ENCODE results near the gene MYO1D. TPM values are rescaled to one million over a fixed set of nuclear protein-coding genes. Genes with fewer than 3 reads are reported as not detected.

The MYO1D gene
- total and polyA plus RNA-seq, 9 donors: 20.9 to 62.2 (median 53.8) TPM

DNA sequence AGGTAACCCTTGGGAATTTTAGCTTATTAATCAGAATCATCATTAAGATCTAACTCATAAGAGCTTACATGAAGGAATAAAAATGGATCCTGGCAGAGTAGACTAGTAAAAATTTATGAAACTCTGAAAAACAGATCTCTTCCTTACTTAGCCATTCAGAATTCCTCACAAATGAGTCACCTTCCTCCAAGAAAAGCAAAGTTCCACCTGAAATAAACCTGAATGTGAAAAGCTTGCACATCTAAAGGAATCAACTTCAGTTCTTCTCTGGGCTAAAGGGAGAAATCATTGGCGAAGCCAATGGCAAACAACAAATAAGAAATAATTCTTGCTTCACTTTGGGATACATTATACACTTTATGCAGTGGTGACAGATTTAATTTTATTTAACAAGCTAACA lies 22.7 kb downstream of the MYO1D start:
- H3K27ac ChIP-seq: no peak overlapping the region
- no peaks in the 10 kb centered on the region for H3K27me3 ChIP-seq
- H3K9me3 ChIP-seq: no peaks in the 10 kb centered on the region
- intact Hi-C loops (cut with DNase I): no loop called here
- no peaks in the 10 kb centered on the region for H3K36me3 ChIP-seq
- peaks cover 1% of the 10 kb centered on the region for H3K4me1 ChIP-seq (ENCODE audit: insufficient read depth)
- no peak overlapping the region for H3K4me3 ChIP-seq
- 91 to 94% (median 91%) methylated on average over 1 of the region's 1 CpG for WGBS, 3 donors
- DNase-seq: no peak
- TF ChIP-seq POLR2A (IDR thresholded peaks at IDR 0.05): no peak
- TF ChIP-seq, protein P1, sequence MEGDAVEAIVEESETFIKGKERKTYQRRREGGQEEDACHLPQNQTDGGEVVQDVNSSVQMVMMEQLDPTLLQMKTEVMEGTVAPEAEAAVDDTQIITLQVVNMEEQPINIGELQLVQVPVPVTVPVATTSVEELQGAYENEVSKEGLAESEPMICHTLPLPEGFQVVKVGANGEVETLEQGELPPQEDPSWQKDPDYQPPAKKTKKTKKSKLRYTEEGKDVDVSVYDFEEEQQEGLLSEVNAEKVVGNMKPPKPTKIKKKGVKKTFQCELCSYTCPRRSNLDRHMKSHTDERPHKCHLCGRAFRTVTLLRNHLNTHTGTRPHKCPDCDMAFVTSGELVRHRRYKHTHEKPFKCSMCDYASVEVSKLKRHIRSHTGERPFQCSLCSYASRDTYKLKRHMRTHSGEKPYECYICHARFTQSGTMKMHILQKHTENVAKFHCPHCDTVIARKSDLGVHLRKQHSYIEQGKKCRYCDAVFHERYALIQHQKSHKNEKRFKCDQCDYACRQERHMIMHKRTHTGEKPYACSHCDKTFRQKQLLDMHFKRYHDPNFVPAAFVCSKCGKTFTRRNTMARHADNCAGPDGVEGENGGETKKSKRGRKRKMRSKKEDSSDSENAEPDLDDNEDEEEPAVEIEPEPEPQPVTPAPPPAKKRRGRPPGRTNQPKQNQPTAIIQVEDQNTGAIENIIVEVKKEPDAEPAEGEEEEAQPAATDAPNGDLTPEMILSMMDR (IDR thresholded peaks at IDR 0.05): no peak
- no peak for TF ChIP-seq EP300 (IDR thresholded peaks at IDR 0.05)

DNA sequence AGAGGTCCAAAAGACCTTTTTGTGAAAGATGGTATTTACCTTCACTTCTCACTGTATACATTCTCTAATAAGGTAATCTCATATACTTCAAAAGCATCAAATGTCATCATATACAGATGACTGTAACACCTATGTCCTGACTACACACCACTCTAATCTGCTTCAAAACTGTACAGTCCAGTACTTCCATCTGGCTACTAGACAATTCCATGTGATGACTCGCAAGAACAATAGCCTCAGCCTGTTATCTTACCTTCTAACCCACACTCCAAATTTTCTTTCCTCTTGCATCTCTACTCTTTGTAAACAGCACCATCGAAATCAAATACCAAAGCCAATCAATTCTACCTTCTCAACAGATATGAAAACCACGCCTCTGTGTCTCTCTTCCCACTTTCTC lies 24.1 kb downstream of the MYO1D start:
- H3K4me3 ChIP-seq: no peak overlapping the region
- no peak for DNase-seq
- WGBS, 3 donors: 88 to 95% (median 95%) methylated on average over 3 of the region's 3 CpGs
- H3K4me1 ChIP-seq (ENCODE audit: insufficient read depth): peaks cover 1% of the 10 kb centered on the region
- no peaks in the 10 kb centered on the region for H3K36me3 ChIP-seq
- TF ChIP-seq POLR2A (IDR thresholded peaks at IDR 0.05) (no peak), EP300 (IDR thresholded peaks at IDR 0.05) (no peak)
- TF ChIP-seq, protein P1 (IDR thresholded peaks at IDR 0.05): no peak
- H3K27me3 ChIP-seq: no peaks in the 10 kb centered on the region
- H3K27ac ChIP-seq: no peak overlapping the region
- no peaks in the 10 kb centered on the region for H3K9me3 ChIP-seq
- intact Hi-C loops (cut with DNase I): no loop called here

DNA sequence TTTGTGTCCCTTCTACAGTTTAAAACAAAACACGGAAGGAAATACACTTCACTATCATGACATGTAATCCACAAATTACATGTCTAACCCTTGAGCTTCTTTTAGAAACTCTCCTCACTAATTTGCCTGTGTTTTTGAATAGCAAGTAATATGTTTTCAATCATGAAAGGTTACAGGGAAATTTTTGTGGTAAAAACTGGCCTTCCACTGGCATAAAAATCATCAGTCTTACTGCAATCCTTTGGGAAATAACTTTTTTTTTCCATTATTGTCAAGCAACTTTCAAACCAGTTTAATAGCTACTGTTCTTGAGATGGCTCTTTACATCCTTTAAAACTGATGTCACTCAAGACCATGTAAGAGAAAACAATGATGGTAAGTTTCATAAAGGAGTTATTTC lies 27.0 kb downstream of the MYO1D start:
- intact Hi-C loops (cut with DNase I): no loop called here
- H3K9me3 ChIP-seq: no peaks in the 10 kb centered on the region
- H3K36me3 ChIP-seq: no peaks in the 10 kb centered on the region
- no peak overlapping the region for H3K4me3 ChIP-seq
- peaks cover 1% of the 10 kb centered on the region for H3K4me1 ChIP-seq (ENCODE audit: insufficient read depth)
- H3K27me3 ChIP-seq: no peaks in the 10 kb centered on the region
- no peak for DNase-seq
- WGBS, 3 donors: 59 to 71% (median 64%) methylated on average over 1 of the region's 1 CpG
- no peak for TF ChIP-seq EP300 (IDR thresholded peaks at IDR 0.05)
- TF ChIP-seq, protein P1 (IDR thresholded peaks at IDR 0.05): no peak
- no peak for TF ChIP-seq POLR2A (IDR thresholded peaks at IDR 0.05)
- no peak overlapping the region for H3K27ac ChIP-seq

DNA sequence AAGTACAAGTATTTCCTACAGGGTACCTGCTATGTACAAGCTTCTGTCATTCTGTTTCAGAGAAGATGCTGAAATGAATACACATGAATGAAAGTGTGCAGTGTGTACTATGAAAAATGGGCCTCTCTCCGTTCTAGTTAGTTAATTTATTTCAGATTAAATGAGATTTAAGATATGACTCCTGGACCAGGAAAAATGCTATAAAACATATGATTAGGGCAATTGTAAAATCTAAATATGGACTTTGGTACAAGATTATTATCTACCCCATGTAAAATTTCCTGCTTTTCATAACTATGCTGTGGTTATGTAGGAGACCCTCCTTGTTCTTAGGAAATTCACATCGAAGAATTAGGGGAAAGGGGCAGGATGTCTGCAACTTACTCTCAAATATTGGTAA lies 28.9 kb downstream of the MYO1D start:
- intact Hi-C loops (cut with DNase I): no loop called here
- H3K9me3 ChIP-seq: no peaks in the 10 kb centered on the region
- no peaks in the 10 kb centered on the region for H3K36me3 ChIP-seq
- TF ChIP-seq, protein P1 (IDR thresholded peaks at IDR 0.05): no peak
- no peak for TF ChIP-seq POLR2A (IDR thresholded peaks at IDR 0.05)
- TF ChIP-seq EP300 (IDR thresholded peaks at IDR 0.05): no peak
- H3K4me1 ChIP-seq (ENCODE audit: insufficient read depth): no peaks in the 10 kb centered on the region
- H3K27ac ChIP-seq: no peak overlapping the region
- no peaks in the 10 kb centered on the region for H3K27me3 ChIP-seq
- WGBS, 3 donors: 82 to 93% (median 90%) methylated on average over 2 of the region's 2 CpGs
- no peak overlapping the region for H3K4me3 ChIP-seq
- DNase-seq: no peak

DNA sequence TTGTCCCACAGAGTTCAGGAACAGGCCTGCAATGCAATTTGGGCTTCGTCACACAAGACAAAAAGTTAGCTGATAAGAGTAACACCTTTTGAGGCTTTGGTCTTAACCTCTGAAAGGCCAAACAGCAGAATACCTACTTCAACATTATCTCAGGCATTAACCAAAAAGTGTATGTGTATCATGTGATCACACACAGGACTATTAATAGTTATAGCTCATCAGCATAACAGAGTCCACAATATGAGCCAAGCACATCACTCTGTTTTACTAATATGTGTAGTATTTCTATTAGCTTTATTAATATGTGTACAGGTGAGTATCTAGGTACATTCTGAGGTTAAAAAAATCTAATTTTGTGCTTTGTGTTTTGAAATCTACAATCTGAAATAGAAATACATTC lies 30.8 kb downstream of the MYO1D start:
- no peaks in the 10 kb centered on the region for H3K36me3 ChIP-seq
- 95 to 100% (median 97%) methylated on average over 1 of the region's 1 CpG for WGBS, 3 donors
- no peak overlapping the region for H3K4me3 ChIP-seq
- H3K9me3 ChIP-seq: no peaks in the 10 kb centered on the region
- intact Hi-C loops (cut with DNase I): no loop called here
- H3K27ac ChIP-seq: no peak overlapping the region
- DNase-seq: no peak
- no peaks in the 10 kb centered on the region for H3K4me1 ChIP-seq (ENCODE audit: insufficient read depth)
- no peaks in the 10 kb centered on the region for H3K27me3 ChIP-seq
- TF ChIP-seq, protein P1 (IDR thresholded peaks at IDR 0.05): no peak
- TF ChIP-seq POLR2A (IDR thresholded peaks at IDR 0.05): no peak
